ENCODE measurements around the gene COMMD10.
"Not testable (repeated sequence)": the region's sequence is repeated elsewhere in the genome, so short reads cannot be mapped to it uniquely, and the experiment has no call there.

Gene COMMD10

DNA sequence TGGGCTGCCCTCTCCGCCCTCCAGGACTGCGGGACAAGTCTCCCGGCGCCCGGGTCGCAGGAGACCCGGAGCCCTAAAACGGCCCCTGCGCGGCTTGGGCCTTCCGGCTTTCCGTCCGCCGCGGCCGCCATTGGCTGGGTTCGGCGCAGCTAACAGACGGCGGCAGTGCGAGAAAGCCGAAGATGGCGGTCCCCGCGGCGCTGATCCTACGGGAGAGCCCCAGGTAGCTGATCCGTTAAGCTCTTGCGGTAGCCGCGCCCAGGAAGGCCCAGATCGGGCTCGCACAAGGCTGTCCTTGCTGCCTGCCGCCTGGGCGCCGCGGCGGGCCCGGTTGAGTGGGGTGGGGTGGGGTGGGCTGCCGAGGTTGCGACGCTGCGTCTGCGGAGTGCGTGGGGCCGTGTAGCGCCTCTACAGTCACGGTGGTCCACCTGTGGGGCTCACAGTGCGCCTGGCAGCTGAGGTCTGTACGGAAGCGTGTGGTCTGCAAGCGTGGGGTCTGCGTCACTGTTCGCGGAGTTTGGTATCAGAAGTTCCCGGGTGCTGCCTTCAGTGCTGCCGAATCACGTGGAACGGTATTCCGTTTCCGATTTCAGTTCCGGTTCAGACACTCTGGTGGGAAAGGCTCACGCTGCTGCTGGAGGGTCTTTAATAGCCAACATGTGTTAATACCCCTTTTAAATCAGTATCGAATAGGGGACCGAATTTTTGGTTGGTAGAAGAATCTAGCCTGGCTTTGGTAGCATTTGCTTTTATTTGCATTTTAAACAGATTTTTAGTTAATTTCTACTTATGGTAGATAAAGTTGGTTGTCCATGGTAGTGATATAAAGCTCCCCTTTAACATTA is at the start of gene COMMD10:
Gene COMMD10, plus strand, starts transcription at position 155 of the 845 bp plus-strand sequence.
- peak; percentile 60 to 66 for DNase-seq

DNA sequence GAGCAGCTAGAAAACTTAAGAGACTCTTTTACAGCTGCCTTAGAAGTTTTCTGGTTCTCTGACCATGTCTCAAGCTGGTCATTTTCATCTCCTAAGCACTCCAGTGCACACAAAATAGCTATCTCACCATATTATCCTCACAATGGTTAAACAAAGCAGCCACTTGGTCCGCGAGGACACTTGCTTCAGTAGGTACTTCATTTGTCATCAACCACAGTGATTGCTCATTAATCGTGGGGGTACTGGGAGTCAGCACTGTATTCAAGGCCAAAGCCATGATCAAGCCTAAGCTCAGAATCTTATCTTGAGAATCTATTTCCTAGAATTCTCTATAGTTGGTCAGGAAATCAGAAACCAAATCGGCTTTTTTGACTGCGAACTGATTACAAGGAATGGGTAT is 49.7 kb upstream of the COMMD10 start:
- no peak for DNase-seq

DNA sequence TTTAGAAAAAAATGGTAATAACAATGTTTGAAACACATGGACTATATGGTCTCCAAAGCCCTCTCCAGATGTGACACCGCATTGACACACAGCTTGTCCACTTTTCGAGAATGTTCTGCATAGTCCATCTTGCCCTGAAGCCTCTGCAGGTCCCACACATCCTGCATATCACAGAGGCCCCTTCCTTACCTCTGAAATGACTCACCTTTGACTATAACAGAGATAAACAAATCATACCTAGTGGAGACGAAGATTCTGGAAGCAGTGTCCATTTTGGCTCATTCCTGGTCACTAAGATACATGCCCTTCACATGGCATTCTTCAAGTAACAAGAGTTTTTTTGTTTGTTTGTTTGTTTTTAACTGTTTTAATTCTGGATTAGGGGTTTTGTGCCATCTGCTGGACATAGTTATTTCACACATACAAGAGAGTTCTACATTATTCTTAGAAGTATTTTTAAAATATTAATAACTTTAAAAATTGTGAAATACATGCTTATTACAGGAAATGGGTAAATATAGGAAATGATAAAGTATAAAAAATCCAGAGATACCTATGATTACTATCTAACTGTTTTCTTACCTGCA is 47.5 kb upstream of the COMMD10 start:
- DNase-seq: no peak

DNA sequence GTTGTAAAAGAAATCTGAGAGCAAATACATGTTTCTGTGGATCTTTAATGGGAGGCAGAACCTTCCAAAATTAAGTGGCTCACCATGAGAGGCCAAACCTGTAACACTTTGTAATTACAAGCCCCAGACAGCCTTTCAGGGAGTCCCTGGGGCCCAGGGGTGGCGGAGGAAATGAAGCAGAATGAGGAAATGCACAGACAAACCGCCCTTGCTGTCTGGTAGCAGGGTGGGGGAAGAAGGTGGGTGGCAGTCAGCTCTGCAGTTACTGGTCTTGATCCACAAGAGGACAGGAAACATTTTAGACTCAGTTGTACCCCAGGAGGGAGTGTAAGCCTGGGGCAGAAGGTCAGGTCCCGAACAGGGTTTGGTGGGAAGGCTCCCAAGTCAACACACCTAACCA is 46.0 kb upstream of the COMMD10 start:
- DNase-seq: no peak

DNA sequence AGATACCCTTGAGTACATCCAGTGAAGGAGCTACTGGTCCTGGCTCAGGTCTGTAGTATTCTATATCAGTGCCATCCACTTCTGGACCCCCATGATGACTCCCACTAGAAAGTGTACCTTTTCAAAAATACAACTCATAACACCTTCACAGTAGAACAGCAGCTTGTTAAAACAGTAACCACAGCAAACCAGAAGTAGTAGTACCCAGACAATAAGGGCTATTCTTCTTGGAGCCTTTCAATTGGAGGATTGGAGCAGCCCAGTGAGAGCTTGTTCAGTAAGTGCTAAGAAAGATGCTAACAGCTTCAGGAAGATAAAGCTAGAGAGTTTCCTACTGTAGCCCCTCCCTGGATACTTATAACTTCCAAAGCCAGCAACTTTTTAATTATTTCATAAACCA is 42.5 kb upstream of the COMMD10 start:
- DNase-seq: no peak

DNA sequence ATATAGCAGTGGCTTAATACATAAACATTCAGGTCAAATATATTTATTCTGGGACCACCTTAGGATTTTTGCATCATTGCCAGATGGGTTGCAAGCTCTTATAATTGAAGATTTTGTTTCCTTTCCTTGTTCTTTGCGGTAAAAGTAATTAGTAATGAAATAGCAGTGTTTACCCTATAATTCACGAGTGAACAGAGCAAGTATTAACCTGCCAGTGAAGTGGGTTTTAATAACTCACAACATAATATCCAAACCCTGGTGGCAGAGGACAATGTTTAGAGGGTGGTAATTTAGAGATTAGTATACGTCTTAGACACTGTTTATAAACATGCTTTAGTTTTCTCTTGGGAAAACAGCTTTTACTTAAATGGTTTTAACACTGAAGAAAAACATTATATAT is 40.8 kb upstream of the COMMD10 start:
- DNase-seq: no peak

DNA sequence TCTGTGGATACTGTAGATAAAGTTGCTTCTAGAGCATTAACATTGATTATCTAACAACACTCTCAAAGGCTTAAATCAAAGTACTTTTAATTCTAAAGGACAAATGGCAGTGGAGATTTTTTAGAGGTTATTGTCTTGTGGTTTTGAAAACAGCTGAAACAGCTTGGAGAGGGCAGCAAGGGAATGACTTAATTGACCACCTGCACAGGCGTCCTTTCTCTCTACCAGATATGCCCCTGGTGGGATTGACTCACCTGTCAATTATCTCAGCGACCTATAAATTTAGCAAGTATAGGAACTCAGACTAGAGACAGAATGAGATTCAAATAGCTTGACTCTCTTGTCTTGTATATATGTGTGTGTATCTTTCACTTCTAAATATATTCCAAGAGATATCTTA is 39.0 kb upstream of the COMMD10 start:
- DNase-seq: no peak

DNA sequence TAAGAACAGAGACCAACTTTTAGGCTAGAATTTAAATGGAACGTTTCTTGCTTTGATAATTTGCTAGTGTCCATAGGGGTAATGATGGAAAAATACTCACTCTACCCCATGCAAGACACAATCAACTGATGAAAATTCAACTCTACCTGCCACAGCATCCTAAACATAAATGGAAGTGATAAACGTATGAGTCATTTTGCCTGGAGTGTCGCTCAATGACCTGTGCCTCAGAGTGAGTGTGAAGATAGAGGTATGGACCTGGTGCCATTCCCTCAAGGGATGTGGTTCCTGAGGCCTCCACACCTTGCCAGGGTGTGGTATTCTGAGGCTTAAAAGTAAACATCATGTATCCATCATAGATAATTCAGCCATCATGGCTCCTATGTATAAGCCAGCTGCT is 38.6 kb upstream of the COMMD10 start:
- no peak for DNase-seq

DNA sequence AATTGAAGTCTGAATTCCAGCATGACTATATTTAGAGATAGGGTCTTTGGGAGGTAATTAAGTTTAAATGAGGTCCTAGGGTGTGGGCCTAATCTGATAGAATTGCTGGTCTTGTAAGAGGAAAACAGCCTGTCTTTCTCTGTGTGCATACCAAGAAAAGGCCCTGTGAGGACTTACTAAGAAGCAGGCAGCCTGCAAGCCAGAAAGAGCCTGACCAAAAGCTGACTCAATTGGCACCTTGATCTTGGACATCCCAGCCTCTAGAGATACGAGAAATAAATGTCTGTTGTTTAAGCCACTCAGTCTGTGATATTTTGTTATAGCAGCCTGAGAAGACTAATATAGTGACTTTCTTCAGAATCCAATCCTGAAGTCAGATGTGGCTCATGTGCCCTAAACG is 38.0 kb upstream of the COMMD10 start:
- DNase-seq: no peak

DNA sequence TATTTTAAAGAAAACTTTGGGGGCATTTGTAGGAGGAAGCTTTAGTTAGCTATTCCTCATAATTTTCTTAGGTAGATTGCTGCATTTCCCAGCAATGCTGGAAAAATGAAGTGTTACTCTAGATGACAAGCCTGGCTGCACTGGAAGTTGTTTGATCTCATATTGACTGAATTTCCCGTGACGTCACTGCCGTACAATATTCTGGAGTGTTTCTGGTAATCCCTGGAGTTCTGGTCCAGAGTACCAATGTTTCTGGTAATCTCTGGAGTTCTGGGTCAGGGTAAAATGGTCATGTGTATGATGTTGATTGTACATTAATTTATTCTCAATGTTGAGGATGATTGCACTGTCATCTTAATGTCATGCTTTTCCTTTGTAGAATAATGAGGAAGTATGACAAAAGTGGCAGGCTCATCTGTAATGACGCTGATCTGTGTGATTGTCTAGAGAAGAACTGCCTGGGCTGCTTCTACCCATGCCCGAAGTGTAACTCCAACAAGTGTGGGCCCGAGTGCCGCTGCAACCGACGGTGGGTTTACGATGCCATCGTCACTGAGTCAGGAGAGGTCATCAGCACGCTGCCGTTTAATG is 26.4 kb upstream of the COMMD10 start:
- DNase-seq: no peak

DNA sequence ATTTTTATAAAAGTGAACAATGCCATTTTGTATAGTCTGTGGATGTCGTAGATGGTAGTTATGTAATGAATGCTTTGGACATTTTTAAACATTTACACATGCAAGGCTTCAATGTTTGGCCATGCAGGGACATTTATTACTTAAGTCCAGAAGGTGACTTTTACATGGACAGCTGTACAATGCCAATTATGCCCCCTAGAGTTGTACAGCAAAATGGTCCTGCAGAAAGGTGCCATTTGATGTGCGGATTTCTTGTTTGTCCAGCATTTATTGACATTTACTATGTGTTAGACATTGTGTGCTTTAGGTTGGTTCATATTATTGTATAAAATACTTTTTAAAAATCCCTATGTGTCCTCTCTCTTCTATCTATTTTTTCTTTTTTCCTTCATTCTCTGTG is 22.5 kb upstream of the COMMD10 start:
- no peak for DNase-seq

DNA sequence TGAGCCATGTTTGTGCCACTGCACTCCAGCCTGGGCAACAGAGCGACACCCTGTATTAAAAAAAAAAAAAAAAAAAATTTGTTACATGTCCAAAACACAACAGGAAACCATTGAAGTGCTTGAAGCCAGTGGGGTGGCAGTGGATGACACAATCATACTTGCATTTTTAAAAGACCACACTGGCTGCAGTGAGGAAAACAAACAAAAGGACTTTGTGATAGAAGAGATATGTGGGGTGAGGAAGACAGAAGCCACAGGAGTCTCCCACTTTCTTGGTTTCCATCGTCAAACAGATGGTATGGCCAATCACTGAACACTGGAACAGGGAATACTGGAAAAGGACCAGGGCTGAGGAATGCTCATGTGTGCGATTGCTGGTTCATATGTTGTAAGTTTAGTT is 20.9 kb upstream of the COMMD10 start:
- DNase-seq: no peak

DNA sequence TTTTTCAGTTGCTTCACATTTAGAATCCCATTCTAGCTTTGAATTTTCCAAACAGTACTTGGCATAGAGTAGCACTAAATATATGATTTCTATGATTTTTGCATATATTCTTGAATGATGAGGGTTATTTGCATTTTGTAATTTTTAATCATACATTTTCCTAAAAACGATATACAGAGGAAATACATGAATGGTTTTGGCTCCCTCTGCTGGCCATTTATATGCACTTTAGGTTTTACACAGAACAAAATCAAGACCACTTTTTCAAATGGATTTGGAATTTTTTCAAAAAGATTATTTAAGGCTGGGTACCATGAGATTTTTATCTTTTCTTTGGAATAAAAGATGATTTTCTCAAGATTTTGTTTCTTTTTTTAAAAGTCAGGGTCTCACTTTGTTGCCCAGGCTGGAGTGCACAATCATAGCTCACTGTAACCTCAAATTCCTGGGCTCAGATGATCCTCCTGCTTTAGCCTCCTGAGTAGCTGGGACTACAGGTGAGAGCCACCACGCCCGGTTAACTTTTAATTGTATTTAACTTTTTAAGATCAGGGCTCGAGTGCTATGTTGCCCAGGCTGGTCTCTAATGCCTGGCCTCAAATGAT is 16.7 kb upstream of the COMMD10 start:
- DNase-seq: peak in 1 of 2 donors; percentile 41

DNA sequence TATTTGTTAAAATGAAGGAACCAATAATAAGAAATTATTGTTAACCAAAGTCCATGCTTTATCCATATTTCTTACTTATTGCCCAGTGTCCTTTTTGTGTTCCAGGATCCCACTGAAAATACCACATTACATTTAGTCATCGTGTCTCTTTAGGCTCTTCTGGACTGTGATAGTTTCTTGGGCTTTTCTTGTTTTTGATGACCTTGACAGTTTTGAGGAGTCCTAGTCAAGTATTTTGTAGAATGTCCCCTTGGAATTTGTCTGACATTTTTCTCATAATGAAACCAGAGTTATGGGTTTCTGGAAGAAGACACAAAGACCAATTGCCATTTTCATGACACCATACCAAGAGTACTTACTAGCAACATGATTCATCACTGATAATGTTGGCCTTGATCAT is 13.6 kb upstream of the COMMD10 start:
- no peak for DNase-seq

DNA sequence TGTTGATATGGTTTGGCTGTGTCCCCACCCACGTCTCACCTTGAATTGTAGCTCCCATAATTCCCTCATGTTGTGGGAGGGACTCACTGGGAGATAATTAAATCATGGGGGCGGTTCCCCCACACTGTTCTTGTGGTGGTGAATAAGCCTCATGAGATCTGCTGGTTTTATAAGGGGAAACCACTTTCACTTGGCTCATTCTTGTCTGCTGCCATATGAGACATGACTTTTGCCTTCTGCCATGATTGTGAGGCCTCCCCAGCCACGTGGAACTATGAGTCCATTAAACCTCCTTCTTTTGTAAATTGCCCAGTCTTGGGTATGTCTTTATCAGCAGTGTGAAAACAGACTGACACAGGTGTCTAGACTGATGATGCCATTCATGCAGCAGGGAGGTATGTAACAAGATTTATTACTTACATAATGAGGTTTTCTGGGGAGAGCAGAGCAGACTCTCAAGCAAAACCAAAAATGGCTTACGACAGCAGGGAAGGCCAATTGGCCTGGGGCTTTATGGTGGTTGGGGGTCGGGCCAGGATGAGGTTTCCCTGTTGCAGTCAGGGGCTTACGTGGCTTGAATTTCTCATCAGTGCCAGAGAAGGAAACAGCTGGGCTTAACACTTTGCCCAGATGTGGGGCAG is 9.5 kb upstream of the COMMD10 start:
- no peak for DNase-seq

DNA sequence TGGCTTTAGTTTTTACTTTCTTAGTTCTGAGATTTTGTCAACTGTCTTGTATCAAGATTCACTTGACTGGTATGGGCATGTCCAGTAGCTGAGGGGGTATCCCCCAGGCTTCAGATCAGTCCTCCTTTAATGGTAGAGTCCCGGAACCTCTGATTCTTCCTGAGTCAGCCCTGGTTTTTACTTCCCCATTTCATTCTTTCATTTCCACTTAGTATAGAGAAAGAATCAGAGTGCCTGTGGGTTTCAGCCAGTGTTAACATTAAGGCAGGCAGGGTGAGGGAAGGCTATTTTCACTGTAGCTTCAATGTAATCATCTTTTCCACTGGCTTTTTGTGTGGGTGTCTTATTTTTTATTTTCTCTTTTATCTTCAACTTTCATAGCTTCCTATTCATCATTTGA is 8.3 kb upstream of the COMMD10 start:
- DNase-seq: no peak

DNA sequence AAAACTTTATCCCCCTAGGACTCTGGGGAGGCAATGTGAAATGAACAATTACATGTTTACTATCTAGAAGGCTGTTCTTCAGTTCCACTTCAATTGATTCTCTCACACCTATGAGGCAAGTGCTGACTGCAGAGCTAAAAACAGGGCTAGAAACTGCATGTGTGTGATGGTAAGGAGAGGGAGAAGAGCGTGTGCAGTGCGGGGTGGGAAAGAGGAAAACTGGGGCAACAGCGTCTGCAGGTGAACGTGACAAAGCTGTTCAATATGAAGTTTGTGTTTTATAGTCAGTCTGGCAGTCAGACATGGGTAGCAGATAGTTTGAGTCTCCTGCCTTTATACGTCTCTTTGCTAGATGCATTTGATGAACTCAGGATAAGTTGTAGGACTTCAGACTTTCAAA is 6.6 kb upstream of the COMMD10 start:
- DNase-seq: no peak

DNA sequence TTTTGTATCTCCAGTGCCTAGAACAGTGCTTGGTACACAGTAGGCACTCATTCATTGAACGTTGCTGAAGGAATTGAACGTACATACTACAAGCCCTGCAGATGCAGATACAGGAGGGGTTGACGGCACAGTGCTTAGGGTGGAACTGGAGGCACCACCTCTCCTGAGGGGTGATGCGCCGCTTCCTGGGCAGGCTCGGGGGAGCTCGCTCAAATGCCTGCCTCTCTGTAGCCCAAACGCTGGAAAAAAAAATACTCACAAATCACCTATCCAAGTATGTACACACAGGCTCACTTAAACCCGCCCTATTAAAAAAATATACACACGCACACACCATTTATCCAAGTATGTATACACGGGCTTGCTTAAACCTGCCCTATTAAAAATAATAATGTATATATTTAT is 536 bp upstream of the COMMD10 start:
- peak in 1 of 2 donors; percentile 11 for DNase-seq

DNA sequence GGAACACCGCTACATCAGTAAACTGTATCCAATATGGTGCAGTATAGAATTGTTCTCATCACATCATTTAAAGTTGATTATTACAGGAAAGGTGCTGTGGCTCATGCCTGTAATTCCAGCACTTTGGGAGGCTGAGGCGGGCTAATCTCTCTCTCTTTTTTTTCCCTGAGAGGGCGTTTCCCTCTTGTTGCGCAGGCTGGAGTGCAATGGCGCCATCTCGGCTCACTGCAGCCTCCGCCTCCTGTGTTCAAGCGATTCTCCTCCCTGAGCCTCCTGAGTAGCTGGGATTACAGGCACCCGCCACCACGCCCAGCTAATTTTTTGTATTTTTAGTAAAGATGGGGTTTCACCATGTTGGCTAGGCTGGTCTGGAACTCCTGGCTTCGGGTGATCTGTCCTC is 1.5 kb downstream of the COMMD10 start:
- DNase-seq: not testable (repeated sequence)

DNA sequence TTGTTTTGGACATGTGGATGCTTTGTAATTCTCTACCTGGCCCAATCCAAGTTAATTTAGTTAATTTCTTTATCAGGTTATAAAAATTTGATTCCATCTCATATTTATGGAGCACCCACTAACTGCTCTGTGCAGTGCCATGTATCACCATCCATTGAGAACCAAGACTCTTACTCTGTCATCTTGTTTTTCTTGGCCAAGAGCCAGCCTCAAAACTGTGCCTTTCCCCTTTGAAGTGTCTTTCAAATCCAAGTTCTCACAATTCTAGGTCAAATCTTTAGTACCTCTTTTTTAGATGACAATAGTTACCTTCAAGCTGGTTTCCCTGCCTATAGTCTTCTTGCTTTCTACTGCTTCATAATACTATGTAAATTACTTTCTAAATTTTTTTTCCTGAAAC is 3.2 kb downstream of the COMMD10 start:
- no peak for DNase-seq

DNA sequence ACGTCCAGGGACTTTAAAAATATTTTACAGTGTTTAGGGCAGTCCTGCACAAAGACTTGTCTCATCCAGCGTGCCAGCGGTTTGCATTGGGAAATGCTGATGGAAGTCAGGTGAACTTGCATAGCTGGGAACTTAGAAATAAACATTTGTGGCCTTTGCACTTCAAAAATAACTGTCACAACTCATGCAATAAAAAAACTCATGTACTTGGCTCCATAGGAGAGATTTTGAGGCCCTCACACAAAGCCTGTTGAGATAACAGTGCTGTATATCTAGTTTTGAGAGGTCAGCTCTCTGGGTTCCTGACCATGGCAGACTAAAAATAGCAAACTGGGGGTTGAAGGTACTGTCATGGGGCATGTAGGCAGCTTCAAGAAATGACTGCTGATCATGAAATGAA is 5.5 kb downstream of the COMMD10 start:
- no peak for DNase-seq

DNA sequence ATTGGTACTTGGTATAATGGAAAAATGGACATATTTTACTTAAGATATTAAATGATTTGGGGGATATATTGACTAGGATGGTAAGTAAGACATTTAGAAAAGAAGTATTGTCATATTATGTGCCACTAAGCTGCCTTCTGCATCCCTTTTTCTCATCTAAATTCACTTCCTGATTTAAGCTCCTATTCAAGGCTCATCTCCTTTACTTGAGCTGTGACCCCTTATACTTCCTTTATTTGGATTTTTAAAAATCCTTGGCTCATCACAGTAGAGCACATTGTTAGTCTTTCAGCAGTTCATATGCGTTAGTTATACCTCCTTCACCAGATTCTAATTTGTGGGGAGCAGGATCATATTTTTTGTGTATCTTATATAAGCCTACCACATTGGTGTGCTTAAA is 6.6 kb downstream of the COMMD10 start:
- DNase-seq: no peak

DNA sequence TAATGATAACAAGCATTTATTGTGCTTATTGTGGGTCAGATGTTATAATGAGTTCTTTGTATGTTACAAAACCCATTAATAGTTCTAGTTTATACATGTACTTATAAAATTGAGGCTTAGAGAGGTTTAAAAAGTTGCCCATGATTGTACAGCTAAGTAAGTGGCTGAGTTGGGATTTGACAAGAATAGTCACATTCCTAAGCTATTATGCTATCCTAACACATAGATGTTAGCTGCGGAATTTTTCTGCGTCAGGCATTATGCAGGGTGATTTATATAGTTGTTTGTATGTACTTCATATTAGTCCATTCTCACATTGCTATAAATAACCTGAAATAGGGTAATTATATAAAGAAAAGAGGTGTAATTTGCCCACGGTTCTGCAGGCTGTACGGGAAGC is 12.5 kb downstream of the COMMD10 start:
- no peak for DNase-seq

All from stimulated activated CD4-positive, alpha-beta T cell treated with anti-CD3 and anti-CD28 coated beads, Interleukin-2, amount 100 ng/mL, for 48 hours (primary cell).